ENCODE results near the gene ARSH.

- TF ChIP-seq BRF1 (IDR thresholded peaks at IDR 0.05; ENCODE audit: borderline replicate concordance, extremely low read depth, insufficient read length) (no peak), CBFB (CRISPR knock-in tag; IDR thresholded peaks at IDR 0.05) (no peak), CTCF (IDR thresholded peaks at IDR 0.05 in 2 of 3, conservative IDR thresholded peaks at IDR 0.05 in 1 of 3; ENCODE audit: insufficient read depth in 2 of 3, low read depth in 1 of 3, low read length in 3 of 3) (no peak), ELK1 (CRISPR knock-in tag; IDR thresholded peaks at IDR 0.05) (no peak), E2F4 (CRISPR knock-in tag; IDR thresholded peaks at IDR 0.05; ENCODE audit: low read depth) (no peak), ATF3 (IDR thresholded peaks at IDR 0.05) (no peak), ATF3 (CRISPR knock-in tag; conservative IDR thresholded peaks at IDR 0.05) (no peak), ZBTB34 (CRISPR knock-in tag; IDR thresholded peaks at IDR 0.05) (no peak), DIDO1 (tag; IDR thresholded peaks at IDR 0.05; ENCODE audit: low read depth) (no peak), PATZ1 (CRISPR knock-in tag; IDR thresholded peaks at IDR 0.05; ENCODE audit: borderline replicate concordance) (no peak), EP300 (IDR thresholded peaks at IDR 0.05; ENCODE audit: low read length) (no peak), CBX1 (IDR thresholded peaks at IDR 0.05; ENCODE audit: low read depth) (no peak)
Measured at GRCh38 chrX:3037218-3037617, 30.9 kb downstream of the ARSH start.

Data from K562 (cell line).